ENCODE data around the gene CIRBP. TPM values are rescaled to one million over a fixed set of nuclear protein-coding genes. Genes with fewer than 3 reads are reported as not detected.

Gene CIRBP
- total and polyA plus RNA-seq, 9 of the 15 experiments (the other 6 are each of a cell fraction or from before 2014, with no cell fraction given): 20.5 to 327 (median 176) TPM

- TF ChIP-seq PRDM10 (IDR thresholded peaks at IDR 0.05; ENCODE audit: partially characterized antibody): no peak
- TF ChIP-seq NRF1 (conservative IDR thresholded peaks at IDR 0.05 in 1 of 2, IDR thresholded peaks at IDR 0.05 in 1 of 2): no peak
- TF ChIP-seq TAF1 (IDR thresholded peaks at IDR 0.05; ENCODE audit: control insufficient read depth, extremely low read depth, insufficient read depth, low read length, severe bottlenecking): no peak
- no peak for TF ChIP-seq TCF7L2 (IDR thresholded peaks at IDR 0.05; ENCODE audit: low read depth, low read length)
- no peak for TF ChIP-seq ARNT (IDR thresholded peaks at IDR 0.05)
- TF ChIP-seq HDAC8 (tag; IDR thresholded peaks at IDR 0.05): no peak
- TF ChIP-seq ZNF668 (CRISPR knock-in tag; IDR thresholded peaks at IDR 0.05): no peak
- TF ChIP-seq POLR2AphosphoS5 (IDR thresholded peaks at IDR 0.05; ENCODE audit: control insufficient read depth, insufficient read depth, low read depth, low read length): 0 out of 2 replicates have a peak, but pooled peaks have one; percentile 9
Observed at GRCh38 chr19:1255186-1256161, 13.7 kb upstream of the CIRBP start (continued).

Measured in K562 (cell line).